Stimulated activated CD4-positive, alpha-beta T cell treated with anti-CD3 and anti-CD28 coated beads, Interleukin-4, amount 100 ng/mL, for 48 hours (primary cell): ENCODE data around the gene CYTL1.

Source experiments
- DNase-seq, 2 donors: peaks; one replicate each; pipeline ENCODE4 v3.0.0-alpha.2; 2020; ENCODE audit warnings: low read depth in 2 of 2

The CYTL1 gene

DNA sequence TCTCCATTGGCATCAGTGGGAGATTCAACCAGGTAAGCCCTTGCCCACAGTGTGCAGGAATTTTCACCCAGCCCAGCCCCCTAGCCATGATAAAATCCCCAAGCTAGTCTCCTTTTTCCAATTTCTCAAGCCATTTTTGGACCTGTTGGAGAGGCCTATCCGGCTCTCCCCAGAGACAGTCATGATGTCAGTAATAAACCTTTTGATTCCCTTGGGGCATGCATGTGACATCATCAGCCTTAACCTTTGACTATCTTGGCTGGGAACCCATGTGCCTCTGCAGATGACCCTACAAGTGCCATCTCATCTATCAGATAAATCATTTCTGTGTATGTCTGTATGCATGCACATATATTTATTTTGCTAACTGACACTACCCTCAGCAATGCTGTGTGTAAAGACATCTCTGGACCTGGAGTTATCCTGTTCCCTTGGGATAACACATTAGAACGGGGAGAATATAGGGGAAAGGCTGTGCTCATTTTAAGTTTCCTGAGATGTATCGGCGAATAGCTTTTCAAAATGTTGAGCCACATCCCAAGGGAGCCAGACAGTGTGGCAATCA, 51.0 kb downstream of the CYTL1 start:
- no peak for DNase-seq
